Activated T-cell treated with anti-CD3 and anti-CD28 coated beads for 1 hour (primary cell): ENCODE results near the gene LEKR1.

ENCODE experiments used
- DNase-seq: peaks from one replicate; pipeline ENCODE4 v3.0.0-alpha.2; 2020; ENCODE audit warnings: low read depth

The LEKR1 gene

DNA sequence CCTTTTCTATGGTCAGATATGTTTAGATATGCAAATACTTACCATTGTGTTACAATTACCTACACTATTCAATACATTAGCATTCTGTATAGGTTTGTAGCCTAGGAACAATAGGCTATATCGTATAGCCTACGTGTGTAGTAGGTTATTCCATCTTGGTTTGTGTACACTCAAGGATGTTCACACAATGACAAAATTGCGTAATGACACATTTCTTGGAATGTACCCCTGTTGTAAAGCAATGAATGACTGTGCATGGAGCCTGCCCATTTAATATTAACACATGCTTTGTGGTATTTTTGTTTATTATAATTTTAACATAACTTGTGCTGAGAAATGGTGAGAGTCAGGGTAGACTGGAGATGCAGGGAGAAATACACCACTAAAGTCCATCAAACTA, 154.9 kb downstream of the LEKR1 start:
- no peak for DNase-seq

DNA sequence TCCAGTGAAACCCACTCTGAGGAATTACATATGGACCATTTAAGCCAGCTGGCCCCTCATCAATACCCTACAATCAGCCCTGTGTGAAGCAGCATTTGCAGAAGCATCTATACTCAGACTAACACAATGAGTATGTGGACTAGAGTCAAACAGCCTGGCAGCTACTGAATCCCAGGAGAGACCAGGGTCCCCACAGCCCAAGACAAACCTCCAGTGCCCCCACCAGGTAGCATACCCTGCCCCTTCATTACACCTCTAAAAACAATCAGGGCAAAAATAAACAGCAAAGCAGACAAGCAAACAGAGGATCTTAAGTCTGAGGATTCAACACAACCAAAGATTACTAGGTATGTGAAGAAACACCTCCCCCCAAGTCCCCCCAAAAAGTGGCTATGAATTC, 157.4 kb downstream of the LEKR1 start:
- no peak for DNase-seq

DNA sequence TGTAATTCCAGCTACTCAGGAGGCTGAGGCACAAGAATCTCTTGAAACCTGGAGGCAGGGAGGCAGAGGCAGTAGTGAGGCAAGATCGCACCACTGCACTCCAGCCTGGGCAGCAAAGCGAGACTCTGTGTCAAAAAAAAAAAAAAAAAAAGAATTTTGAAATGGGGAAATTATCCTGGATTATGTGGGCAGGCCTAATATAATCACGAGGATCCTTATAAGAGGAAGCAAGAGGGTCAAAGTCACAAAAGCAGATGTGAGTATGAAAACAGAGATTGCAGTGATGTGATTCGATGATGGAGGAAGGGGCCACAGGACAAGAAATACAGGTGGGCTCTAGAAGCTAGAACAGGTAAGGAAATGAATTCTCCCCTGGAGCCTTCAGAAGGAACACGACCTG, 159.6 kb downstream of the LEKR1 start:
- no peak for DNase-seq

DNA sequence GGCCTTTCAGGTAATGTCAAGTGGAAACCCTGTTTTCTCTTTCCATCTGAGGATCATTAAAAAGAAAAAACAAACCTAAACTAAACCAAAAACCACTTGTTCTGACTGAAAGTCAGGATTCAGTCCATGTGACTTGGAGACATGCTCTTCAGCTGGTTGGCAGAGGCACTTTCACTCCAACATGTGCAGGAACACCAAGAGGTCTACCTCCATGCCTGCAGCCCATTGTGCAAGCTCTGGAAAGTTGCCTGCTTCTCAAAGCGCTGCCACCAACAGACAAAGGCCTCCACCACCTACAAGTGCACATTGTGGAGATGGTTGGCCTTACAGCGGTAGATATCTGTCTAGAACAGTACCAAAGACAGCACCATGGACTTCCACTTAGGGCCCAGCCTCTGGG, 161.8 kb downstream of the LEKR1 start:
- no peak for DNase-seq

DNA sequence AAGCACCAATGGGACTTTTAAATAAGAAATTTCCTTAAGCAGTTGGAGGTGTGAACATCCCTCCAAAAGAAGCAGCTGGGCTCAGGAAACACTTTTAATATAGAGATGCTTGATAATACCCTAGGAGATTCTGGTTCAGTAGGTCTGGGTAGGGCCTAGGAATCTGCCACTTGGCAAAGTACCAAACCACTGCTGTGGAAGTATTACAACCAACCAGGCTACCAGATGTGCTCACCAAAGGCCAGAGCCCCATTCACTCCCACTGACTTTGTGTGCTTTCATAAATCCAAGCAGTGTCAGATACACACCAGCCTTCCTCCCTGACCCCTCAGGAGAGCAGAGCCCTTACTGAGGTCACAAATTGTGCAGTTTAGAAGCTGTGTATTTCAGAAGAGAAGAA, 171.2 kb downstream of the LEKR1 start:
- no peak for DNase-seq

DNA sequence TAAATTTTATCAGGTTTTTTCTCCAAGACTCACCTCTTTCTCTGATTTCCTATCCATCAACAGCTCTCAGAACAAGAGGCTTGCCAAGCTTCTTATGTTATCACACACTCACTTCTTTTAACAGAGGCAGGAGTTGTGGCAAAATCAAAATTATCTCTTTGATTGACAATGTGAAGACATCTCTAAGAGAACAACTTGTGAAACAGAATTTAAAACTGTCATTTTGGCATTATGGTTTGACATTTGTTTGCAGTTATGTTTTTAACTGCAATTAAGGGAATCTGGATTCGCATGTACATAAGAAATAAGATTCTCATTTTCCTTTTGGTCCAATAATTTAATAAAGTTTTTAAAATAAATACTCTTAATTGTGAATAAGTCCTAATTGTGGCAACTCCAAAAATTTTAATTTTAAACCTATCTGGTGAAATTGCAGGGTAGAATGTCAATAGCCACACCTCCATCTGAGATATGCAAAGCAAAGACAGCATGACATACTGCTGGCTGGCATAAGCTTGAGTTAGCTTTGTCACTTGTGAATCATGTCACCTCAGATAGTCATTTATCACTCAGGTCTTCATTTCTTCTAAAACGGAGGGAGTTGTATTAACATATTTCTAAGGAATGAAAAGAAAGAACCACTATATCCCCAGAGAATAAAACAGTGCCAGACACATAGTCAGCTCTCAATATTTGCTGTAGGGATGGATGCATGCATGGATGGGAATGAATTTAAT, 175.2 kb downstream of the LEKR1 start:
- DNase-seq: no peak

DNA sequence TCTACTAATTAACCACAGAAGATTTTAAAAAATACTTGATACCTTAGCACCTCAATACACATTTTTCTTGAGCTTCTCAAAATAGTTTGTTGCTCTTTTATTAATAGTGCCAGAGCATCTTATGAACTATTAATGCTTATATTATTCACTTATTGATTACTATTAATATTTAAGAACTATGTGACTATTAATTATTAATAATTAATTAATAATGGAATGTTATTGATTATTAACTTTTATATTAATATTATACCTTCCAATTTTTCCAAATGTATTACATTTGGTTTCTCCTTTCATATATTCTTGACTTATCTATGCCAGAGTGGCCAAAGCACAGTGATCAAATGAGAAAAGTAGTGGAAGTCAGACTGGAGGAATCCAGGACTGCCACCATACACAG, 195.5 kb downstream of the LEKR1 start:
- no peak for DNase-seq

DNA sequence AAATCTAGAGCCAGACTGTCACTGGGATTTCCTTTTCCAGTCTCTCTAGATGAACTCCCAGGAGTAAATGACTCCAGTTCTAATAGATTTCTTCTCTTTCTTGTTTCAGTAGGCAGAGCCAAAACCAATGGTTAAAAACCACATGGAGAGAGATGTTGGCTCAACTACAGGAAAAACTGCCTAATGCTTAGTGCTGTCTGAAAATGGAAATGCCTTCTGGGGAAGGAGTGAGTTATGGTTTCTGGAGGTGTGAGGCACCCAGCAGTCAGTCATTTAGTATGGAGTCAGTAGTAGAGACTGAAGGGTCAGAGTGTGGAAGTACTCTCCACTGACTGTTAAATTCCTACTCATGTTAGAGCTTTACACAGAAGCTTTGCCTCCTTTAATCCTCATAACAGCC, 197.1 kb downstream of the LEKR1 start:
- no peak for DNase-seq

DNA sequence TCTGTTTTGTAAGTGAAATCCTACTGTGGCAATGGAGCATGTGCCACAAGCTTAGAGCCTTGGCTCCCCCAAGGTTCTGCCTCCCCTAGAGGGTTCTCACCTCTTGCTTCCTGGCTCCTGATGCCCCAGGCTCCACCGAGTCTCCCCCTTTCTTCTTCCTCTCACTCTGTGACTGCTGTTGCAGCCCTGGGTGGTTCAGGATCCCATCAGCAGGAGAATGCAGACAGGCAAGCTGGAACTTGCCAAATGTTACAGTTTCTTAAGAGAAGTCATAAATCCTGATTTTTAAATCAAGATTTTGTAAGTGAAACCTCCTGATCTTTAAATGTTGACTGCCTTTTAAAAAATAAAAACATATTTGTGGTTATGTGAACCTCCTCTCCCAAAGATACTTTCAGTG, 199.9 kb downstream of the LEKR1 start:
- no peak for DNase-seq

DNA sequence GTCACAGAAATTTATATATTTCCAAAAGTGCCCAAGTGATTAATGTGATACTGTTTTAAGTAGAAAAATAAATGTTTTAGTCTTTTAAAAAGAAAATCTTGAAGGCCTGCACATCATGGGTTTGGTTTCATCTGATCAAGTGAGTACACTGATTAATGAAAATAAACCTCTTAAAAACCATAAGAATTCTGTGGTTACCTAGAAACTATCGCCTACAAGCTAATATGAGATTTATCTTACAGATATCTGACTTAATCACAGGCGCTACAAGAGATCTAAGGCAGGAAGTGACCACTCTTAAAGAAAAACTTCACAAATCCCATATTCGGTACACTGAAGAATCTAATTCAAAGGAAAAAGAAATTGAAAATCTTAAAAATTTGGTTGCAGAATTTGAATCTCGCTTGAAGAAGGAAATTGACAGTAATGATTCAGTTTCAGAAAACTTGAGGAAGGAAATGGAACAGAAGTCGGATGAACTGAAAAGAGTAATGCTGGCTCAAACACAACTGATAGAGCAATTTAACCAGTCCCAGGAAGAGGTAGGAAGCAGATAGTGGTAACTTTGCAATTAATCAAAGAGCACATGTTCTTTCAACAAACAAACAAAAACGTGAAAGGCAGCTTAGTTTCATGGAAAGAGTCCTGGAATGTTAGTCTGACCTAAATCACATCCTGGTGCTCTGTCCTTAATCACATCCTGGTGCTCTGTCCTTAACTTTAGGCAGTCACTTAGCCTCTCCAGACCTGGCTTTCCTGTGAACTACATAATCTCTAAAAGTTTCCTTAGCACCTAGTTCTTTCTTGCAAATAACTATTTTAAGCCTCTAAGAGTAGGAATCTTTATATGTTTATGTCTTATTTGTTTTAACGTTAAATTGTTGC, 201.9 kb downstream of the LEKR1 start:
- DNase-seq: no peak

DNA sequence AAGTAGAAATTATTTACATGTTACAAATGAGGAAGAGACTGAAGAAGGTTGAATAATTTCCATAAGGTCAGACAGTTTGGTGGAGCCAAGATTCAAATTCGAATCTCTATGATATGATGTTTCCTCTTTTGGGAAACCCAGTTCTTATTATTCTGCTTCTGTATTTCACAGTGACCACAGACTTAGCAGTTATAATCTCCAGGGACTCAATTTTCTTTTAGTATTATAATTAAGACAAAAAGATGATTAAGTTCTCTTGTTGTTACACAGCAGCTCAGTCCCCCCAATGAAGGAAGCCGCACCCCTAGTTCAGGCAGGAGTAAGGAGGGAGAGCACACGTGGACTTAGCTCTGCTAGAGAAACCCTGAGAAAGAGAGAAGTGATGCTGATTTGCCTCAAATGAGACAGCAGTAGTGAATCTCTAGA, 203.2 kb downstream of the LEKR1 start:
- no peak for DNase-seq

DNA sequence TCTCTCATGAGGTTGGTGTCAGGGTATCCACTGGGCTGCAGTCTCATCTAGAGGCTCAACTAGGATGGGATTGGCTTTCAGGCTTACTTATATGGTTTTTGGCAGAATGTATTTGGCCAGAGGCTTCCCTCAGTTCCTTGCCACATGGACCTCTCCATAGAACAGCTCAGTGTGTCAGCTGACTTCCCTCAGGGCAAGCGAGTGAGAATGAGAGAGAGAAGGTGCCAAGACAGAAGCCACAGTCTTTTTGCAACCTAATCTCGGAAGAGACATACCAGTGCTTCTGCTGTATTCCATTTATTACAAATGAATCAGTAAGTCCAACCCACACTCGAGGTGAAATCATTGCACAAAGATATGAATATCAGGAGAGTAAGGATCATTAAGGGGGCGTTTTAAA, 204.6 kb downstream of the LEKR1 start:
- no peak for DNase-seq

DNA sequence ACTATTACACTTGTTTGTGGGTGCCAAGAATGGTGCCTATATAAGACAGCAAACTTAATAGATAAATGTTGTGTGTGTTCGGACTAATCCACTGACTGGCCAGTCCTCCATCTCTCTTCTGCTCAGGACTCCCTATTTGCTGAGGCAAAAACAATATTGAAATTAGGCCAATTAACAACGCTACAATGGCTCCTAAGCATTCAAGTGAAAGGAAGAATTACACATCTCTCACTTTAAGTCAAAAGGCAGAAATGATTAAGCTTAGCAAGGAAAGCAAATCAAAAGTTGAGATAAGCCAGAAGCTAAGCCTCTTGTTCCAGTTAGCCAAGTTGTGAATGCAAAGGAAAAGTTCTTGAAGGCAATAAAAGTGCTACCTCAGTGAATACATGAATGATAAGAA, 206.8 kb downstream of the LEKR1 start:
- no peak for DNase-seq

DNA sequence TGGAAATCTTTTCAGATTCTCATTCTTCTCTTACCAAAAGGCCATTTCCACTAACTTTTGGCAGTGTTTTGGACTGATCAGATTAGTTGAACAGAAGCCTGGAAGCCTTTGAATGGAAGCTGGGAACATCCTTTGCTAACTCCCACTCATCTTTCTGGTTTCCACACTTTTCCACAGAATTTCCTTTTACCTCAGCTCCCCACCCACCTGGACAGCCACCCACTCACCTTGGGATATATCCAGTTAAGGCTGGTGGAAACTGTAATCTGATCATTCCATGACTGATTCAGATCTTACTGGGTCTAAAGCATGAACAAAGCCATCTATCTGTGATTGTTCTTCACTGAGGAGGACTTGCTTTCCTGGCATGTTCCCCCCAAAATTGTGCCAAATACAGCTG, 214.3 kb downstream of the LEKR1 start:
- DNase-seq: no peak

DNA sequence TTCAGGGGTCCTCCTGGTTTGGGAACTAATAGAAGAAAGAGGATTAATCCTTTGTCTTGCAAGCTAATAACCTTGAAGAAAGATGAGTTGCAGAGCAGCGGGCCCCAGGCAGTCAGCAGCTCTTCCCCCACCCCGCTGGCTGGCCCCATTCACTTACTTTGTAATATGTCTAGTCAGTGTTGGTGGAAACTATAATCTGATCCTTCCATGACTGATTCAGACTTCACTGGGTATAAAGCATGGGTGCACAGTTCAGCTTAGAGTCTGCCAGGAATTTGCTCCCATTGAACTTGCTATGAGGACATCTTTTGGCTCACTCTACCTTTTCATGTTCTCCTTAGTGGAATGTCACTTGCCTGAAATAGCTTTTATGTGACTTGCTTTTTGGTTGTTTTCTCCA, 216.1 kb downstream of the LEKR1 start:
- DNase-seq: no peak

DNA sequence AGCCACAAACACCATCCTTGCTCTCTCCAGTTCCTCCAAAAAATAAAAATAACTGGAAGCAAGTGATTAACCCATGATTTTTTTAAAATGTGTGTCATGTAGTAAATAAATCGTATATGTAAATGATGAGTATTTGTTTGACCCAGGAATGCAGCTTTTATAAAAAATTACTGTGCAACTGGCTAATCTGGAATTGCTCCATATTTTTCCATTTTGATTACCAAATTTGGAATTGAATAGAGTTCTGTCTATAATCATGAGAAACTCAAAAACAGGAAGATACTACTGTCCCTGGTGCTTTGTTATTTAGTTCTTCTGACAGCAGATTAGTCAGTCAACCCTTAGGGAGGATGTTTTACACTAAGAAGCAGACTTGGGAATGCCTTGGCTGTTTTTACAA, 217.6 kb downstream of the LEKR1 start:
- DNase-seq: no peak

DNA sequence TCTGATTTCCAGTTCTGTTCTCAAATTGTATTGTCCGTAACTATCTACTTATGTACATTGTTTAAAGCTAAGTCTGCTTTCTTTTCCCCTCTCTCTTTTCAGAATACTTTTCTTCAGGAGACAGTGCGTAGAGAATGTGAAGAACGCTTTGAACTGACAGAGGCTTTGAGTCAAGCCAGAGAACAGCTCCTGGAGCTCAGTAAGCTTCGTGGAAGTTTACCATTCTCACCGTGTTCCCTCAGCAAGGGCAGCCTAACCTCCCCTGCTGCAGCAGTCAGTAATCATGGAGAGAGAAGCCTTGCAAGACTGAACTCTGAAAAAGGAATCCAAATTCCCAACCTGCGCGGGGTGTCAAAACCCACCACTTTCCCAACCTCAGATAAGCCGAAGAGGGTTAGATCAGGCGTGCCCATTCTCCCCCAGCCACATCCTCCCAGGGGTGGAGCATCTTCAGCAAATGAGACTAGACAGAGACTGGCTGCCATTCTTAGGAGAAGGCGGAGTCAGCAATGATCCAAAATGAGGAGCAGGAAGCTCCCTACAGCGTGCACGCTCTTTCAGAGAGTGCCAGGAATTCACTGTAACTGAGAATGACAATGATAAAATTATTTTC, 219.2 kb downstream of the LEKR1 start:
- no peak for DNase-seq

DNA sequence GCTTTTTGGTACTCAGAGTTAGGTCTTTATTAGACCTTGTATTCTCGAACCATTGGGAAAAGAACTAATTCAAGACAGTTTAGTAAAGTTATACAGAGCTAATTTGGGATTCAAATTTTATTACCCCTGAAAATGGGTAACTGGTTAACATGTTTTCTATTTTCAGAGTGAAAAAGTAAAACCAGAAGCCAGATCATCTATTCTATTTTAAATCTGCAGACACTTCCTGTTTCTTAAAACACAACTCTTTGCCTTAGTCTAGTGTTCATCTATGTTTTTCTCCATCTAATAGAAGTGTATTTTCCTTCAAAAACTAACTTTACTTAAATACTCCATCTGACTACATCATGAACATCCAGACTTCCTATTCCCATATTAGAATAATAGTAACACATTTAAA, 220.4 kb downstream of the LEKR1 start:
- no peak for DNase-seq

DNA sequence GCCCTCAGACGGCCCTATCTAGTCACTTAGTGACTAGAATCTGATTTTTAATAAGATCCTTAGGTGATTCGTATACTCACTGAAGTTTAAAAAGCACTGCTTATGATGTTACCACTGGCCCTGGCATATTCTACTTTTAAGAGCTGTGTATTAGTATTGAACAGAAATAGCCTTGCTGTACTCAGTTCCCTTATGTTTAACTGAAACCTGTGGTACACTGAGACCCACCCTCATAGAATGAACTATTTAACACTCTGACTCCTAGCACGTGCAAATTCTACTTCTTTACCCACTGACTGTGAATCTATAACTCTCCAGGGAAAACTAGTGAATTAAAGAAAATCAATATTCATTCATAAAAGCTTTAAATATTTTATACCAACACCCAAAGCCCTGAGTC, 224.9 kb downstream of the LEKR1 start:
- DNase-seq: no peak

DNA sequence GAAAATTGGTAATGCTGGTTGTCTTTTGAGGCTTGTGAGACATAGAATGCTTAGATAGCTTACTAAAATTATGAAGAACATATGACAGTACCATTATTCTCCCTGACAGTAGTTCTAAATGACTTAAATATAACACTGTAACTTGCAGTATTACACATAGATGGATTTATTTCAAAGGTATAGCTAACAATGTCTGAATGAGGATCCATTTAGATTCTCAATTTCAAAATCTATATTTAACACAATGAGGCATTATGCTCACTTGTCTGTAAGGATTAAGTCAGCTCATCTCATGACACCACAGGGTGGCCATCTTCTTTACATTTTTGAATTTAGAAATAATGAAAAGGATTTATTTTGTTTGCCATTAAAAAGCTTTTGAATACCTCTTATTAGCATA, 225.4 kb downstream of the LEKR1 start:
- no peak for DNase-seq

DNA sequence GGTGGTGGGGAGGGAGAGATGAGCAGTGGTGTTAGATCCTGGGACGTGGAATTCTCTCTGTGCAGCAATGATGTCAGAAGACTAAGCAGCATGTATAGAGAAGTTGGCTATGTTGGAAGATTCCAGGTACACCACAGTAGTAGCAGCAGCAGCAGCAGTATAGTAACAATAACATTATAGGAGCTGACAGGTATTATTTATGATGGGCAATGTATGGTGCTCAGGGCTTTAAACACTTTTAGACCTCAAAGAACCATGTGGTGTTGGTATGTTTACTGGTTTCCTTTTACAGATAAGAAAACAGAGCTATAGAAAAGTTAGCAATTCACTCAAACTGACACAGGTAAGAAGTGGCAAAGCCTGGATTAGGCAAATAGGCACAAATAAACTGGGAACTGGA, 229.9 kb downstream of the LEKR1 start:
- DNase-seq: no peak

DNA sequence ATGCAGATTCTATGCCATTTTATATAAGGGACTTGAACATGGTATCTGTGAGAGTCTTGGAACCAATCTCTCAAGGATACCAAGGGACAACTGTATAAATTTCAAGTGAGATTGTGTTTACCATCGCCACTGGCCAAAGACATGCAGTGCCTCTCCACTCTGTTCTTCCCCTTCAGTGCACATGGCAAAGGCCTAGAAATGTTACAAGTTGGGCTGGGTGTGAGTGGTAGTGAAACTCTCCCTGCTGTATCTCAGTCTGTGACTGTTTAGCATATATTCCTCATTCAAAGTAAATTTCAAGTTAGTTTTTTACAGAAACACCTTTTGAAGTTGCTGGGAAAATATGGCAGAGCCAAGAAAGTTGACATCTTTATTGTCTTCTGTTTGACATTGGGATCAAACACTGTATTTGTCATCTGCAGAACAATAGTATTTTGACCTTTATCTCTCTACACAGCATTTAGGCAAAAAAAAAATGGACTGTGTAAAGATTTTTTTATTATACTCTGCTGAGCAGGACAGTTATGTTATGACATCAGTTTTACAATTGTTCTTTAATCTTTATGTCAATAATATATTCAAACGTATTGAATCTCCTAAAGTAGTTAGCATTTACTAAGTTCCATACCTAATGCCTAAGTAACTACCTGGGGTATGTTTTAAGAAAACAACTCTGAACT, 232.4 kb downstream of the LEKR1 start:
- DNase-seq: no peak

DNA sequence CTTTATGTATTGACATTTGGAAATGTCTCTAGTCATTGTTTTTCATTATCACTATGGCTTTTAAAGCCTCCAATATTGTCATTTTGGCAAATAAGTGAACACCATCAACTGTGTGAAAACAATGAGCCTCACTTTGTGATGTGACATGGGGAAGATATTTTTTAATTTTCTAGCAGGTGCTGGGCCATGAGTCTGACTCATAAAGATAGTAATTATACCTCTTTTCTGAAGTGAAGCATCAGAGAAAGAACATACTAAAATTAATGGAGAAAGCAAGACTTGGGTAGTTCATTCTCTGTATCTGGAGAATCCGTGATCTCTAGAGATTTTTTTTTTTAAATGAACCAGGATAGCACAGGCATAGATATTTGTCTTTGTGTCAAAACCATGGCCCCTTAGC, 233.0 kb downstream of the LEKR1 start:
- DNase-seq: no peak
